T-helper 2 cell treated with Interferon-gamma antibody and Interleukin-4, amounts not matched to agents 100 ng/mL and 5 ng/mL, for 36 hours (primary cell): ENCODE measurements around the gene TAAR9. TPM values are rescaled to one million over a fixed set of nuclear protein-coding genes. Genes with fewer than 3 reads are reported as not detected.
"Not testable (repeated sequence)": the region's sequence is repeated elsewhere in the genome, so short reads cannot be mapped to it uniquely, and the experiment has no call there.

Experiments
- intact Hi-C: fragments of 100-400 bp; cut with micrococcal nuclease; formaldehyde crosslinking; loops from one replicate; pipeline ENCODE4 v1.15.1; 2023
- total RNA-seq: library from RNA; stranded (reverse); gene quantifications from 2 replicates; pipeline ENCODE4 v1.2.3, GENCODE V29; 2022

The TAAR9 gene
- total RNA-seq, 1 donor from 2014 or later, result not detected

DNA sequence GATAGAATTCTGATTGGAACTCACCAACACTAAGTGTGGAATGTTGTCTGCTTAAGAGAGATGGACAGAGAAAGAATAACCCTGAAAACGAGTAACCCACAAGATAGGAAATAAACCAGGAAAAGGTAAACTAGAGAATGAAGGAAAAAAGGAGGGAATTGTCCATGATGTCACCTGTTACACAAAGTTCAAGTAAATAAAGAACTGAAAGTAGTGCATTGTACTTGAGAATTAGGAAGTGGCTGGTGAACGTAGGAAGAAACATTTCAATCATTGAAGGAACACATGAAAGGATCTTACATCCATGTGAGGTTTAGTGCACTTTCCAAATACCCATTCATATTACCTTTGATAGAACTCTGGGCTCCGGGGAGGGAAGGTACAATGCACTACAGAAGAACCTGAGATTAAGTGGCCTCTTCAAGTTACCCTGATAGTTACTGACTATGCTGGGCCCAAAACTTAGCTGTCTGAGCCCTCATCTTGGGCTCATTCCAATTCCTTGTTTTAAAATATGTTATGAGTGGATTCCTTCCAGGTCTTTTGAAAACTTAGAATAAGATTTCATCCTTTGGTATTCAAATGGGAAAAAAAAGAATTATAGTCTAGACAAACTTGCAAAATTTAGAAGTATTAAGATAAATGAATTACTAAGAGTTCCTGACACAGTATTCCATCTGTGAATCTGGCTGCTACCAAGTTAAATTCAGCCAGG lies 24.1 kb upstream of the TAAR9 start:
- intact Hi-C loops, result loop anchor here (1.0 to 10.0 kb wide), 6 partner anchors 249 to 1379 kb away; partner anchors contain the start of genes AKAP7, ENPP1, MED23 and RPS12

GRCh38 chr6:132515386-132515785 lies 22.7 kb upstream of the TAAR9 start:
- intact Hi-C loops, result loop anchor here (10.0 kb wide), 1 partner anchor 1381 kb away; the partner anchor contains the start of gene AKAP7

DNA sequence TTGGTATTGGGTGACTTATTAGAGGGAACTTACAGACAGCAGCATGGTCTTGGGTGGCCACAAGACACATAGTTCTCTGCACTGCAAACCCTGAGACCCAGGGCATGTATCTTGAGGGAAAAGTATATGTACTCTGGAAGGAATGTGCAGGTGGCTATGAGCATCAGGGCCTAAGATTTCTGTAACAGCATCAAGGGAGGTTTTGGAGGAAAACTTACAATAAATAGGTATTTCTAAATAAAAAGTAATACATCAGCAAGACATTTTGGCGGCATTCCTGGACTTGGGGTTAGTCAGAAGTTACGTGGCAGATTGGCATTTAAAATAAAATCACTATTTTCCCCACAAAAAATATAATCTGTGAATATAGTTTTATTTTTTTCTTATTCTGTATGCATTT lies 17.1 kb upstream of the TAAR9 start:
- intact Hi-C loops, result no loop called here

DNA sequence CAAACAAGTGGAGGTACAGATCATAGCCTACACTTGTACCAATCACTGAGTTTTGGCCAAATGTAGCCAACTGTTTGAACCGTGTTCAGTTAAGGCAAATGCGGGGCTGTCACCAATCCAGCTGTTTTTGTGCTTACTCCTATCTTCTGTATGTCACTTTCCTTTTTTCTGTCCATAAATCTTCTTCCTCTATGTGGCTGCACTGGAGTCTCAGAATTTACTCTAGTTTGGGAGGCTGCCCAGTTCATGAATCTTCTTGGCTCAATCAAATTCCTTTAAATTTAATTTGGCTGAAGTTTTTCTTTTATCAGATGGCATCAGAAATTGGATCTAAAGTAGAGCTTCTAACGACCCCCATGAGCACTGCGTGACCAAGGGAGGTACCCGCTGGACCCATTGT lies 13.4 kb upstream of the TAAR9 start:
- intact Hi-C loops, result no loop called here

DNA sequence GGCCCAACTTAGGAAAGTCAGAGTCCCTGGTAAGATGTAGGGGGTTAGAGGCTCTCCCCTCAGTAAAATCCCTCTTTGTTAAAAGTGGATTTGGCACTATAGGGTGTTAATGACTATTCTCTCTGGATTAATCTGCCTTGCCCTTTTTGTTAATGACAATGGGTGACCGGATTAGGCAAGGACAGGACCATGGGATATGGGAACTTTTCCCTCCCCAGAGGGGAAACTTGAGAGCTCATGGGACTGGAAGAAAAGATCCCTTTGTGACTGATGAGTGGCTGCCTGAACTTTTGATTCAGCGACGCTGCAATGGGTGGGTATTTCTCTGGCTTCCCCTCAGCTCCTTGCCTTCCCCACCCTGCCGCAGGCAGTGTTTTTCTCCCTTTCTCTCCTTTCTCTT lies 12.2 kb upstream of the TAAR9 start:
- intact Hi-C loops, result no loop called here

DNA sequence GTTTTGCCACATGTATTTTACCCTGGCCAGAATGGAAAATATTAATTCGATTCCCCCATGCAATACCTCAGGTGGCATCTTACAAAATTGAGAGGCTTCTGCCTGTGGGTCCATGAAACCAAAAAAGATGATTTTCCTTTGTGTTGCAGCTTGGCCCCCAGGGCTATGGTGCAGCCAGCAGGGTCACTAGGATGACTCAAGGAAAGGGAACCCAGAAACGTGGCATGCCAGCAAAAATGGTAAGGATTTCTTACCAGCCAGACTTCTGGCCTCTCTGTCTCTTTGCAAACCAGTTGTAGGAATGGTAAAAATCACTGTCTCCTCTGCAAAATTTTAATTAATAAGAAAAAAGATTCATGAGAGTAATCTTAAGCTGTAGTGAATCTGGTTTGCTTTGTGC lies 11.6 kb upstream of the TAAR9 start:
- intact Hi-C loops, result no loop called here

- intact Hi-C loops, result no loop called here
These were observed 10.3 kb upstream of the TAAR9 start for GRCh38 chr6:132527791-132528190.

GRCh38 chr6:132530293-132530974 lies 7.6 kb upstream of the TAAR9 start:
- intact Hi-C loops, result loop anchor here (1.0 to 10.0 kb wide), 6 partner anchors 142 to 1024 kb away; partner anchors contain the start of gene RPS12

- intact Hi-C loops, result loop anchor here (5.0 to 10.0 kb wide), 3 partner anchors 138 to 430 kb away; partner anchors contain the start of gene RPS12
These were observed 3.5 kb upstream of the TAAR9 start for GRCh38 chr6:132534546-132534945.

- intact Hi-C loops, result loop anchor here (10.0 kb wide), 1 partner anchor 428 kb away; no protein-coding TSS in a partner anchor
These were observed 932 bp upstream of the TAAR9 start for GRCh38 chr6:132537145-132537544.

GRCh38 chr6:132544826-132545225 lies 6.7 kb downstream of the TAAR9 start:
- intact Hi-C loops, result no loop called here

DNA sequence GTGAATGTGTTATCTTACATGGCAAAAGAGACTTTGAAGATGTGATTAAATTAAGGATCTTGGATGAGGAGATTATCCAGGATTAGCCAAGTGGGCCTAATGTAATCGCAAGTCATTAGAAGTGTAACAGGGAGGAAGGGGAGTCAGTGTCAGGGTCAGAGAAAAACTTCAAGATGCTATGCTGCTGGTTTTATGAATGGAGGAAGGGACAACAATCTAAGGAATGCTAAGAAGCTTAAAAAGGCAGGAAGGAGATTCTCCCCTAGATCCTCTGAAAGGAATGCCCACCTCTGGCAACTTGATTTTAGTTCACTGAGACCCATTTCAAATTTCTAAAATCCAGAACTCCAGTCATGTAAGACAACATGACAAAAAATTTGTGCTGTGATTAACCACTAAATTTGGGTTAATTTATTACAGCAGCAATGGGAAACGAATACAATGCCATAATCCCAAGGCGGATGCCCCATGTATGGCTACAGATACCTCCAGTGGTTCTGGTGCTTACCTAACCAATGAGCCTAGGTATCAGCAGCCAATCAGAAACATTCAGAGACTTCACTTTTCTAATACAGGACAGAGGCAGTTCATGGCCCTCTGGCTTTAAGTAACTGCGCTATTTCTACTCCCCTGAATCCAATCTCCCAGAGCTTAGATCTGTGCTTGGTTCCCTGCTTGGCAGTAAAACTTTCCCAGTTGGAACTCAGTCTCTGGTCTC lies 10.8 kb downstream of the TAAR9 start:
- intact Hi-C loops, result no loop called here

DNA sequence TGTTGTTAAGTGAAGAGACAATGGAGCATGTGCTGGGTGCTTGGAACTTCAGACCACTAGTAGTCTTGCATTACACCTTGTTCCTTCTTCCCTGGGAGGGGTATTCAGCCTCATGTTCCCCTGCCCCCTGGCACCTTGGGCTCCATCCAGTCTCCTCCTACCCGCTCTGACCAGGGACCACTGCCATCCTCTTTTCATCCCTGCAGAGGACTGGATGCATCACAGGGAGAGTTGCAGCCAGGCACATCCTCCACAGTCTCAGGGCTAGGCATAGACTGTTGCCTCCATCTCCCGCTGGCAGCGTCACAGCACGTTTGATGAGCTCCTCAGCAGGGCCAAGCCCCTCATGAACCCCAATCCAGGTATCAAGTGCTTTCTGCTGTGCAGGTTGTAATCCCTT lies 13.1 kb downstream of the TAAR9 start:
- intact Hi-C loops, result no loop called here

DNA sequence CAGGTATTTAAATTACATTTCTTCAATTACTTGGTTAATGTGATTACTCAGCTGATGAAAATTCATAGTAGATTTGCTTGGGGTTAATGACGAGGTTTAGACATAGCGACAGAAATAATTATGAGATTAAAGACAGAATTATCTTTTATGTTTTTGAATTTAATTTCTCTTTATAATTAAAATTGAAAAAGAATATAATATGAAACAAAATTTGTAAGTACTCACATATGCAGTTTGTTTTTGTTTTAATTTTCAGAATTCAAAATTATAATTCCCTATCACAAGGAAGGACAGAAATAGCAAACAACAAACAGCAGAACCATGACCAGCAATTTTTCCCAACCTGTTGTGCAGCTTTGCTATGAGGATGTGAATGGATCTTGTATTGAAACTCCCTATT lies 14.3 kb downstream of the TAAR9 start, which contains the start of gene TAAR8:
TSS of gene TAAR8 (plus strand) at position 301 of the 400 bp plus-strand sequence. CDS start at position 322, 21 bp downstream.
- intact Hi-C loops, result no loop called here

DNA sequence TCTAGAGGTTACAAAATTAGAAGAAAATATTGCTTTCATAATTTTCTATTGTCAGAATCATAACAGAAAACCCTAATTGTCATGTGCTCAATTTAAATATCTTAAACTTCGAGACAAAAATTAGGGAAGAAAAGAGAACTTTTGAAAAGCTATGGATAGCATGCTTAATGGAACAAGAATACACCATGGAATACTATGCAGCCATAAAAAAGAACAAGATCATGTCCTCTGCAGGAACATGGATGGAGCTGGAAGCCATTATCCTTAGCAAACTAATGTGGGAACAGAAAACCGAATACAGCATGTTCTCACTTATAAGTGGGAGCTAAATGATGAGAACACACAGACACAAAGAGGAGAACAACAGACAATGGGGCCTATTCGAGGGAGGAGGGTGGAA lies 22.0 kb downstream of the TAAR9 start:
- intact Hi-C loops, result not testable (repeated sequence)

GRCh38 chr6:132566404-132566803 lies 28.3 kb downstream of the TAAR9 start:
- intact Hi-C loops, result no loop called here

- intact Hi-C loops, result no loop called here
These were observed 29.5 kb downstream of the TAAR9 start for GRCh38 chr6:132567566-132567965.

DNA sequence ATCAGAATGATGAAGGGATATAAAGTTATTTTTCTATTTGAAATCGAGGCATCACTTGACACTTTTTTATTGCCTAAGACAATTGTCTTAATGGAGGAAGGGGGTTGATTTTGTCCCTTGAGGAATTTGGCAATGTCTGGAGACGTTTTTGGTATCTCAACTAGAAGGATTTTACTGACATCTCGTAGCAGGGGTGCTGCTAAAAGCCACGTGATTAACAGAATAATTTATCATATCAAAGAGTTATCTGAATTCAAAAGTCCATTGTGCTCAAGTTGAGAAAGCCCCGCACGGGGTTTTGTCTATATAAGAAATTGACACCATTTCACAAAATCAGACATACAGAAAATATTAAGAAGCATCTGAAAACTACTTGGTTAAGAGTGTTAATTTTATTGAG lies 30.5 kb downstream of the TAAR9 start:
- intact Hi-C loops, result no loop called here

- intact Hi-C loops, result no loop called here
These were observed 31.1 kb downstream of the TAAR9 start for GRCh38 chr6:132569170-132569569.

GRCh38 chr6:132570221-132570777 lies 32.2 kb downstream of the TAAR9 start, which contains the start of gene TAAR6:
TSS of gene TAAR6 (plus strand) at chr6:132570322. CDS start at chr6:132570322, 0 bp downstream.
- intact Hi-C loops, result no loop called here

DNA sequence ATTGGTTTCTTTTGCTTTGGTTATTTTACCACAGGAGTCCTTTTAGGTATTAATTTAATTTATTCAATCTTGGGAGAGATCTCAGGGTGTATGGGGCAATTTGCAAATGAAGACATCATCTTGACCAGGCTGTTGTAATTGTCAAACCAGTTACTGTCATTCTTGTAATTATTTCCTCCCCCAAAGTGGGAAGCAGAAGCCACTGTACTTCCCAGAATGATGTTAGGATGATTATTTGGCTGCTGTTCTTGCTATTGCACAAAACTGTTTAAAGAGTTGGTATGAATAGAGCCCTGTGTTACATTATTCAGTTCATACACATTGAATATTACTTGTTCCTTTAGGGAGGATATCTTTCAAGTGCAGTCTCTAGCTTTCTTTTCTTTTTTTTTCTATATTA lies 33.7 kb downstream of the TAAR9 start:
- intact Hi-C loops, result no loop called here
